GM21619 (cell line): ENCODE data around the gene PCDHB5.
"Not testable (repeated sequence)": the region's sequence is repeated elsewhere in the genome, so short reads cannot be mapped to it uniquely, and the experiment has no call there.

Experiments
- ATAC-seq: cut with Tn5 transposase; IDR thresholded peaks from one replicate; pipeline ENCODE4 v1.9.1; 2021; ENCODE audit not compliant: unreplicated experiment

The PCDHB5 gene

DNA sequence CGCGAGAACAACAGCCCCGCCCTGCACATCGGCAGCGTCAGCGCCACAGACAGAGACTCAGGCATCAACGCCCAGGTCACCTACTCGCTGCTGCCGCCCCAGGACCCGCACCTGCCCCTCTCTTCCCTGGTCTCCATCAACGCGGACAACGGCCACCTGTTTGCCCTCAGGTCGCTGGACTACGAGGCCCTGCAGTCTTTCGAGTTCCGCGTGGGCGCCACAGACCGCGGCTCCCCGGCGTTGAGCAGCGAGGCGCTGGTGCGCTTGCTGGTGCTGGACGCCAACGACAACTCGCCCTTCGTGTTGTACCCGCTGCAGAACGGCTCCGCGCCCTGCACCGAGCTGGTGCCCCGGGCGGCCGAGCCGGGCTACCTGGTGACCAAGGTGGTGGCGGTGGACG is 16.6 kb downstream of the PCDHB5 start:
- ATAC-seq, result not testable (repeated sequence)

DNA sequence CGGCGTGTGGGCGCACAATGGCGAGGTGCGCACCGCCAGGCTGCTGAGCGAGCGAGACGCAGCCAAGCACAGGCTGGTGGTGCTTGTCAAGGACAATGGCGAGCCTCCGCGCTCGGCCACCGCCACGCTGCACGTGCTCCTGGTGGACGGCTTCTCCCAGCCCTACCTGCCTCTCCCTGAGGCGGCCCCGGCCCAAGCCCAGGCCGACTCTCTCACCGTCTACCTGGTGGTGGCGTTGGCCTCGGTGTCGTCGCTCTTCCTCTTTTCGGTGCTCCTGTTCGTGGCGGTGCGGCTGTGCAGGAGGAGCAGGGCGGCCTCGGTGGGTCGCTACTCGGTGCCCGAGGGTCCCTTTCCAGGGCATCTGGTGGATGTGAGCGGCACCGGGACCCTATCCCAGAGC is 17.1 kb downstream of the PCDHB5 start:
- ATAC-seq, result not testable (repeated sequence)

DNA sequence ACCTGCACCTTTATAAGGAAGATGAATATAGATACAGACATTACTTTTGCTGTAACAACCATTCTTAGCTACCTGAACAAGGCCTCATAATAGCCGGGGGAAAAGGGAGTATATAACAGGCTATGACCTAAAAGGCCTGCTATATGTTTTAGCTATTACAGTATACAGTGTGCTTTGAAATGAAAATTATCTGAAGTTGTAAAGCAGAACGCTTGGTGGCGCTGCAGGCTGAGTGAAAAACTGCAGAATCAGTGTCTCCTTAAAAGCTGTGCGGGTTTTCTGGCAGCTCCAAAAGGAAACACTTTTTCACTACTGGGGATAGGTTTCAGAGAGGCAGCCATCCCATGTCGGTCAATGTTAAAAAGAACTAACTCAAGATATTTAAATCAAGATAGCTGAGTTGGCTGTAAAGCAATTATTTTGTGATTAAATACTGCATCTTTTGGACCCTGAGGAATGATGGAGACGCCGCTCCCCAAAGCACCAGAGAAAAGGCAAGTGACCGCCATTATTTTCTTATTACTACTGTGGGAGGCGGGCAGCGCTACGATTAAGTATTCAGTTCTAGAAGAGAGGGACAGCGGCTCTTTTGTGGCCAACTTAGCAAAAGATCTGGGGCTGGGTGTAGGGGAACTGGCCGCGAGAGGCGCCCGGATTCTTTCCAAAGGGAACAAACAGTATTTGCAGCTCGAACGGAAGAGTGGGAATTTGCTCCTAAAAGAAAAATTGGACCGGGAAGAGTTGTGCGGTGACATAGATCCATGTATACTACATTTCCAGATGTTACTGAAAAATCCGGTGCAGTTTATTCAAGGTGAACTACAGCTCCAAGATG is 20.8 kb downstream of the PCDHB5 start:
- ATAC-seq, result no peak

DNA sequence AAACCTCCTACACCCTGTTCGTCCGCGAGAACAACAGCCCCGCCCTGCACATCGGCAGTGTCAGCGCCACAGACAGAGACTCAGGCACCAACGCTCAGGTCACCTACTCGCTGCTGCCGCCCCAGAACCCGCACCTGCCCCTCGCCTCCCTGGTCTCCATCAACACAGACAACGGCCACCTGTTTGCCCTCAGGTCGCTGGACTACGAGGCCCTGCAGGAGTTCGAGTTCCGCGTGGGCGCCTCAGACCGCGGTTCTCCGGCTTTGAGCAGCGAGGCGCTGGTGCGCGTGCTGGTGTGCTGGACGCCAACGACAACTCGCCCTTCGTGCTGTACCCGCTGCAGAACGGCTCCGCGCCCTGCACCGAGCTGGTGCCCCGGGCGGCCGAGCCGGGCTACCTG is 22.4 kb downstream of the PCDHB5 start:
- ATAC-seq, result not testable (repeated sequence)

DNA sequence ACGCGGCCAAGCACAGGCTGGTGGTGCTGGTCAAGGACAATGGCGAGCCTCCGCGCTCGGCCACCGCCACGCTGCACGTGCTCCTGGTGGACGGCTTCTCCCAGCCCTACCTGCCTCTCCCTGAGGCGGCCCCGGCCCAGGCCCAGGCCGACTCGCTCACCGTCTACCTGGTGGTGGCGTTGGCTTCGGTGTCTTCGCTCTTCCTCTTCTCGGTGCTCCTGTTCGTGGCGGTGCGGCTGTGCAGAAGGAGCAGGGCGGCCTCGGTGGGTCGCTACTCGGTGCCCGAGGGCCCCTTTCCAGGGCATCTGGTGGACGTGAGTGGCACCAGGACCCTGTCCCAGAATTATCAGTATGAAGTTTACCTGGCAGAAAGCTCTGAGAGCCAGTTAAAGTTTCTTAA is 22.9 kb downstream of the PCDHB5 start:
- not testable (repeated sequence) for ATAC-seq

DNA sequence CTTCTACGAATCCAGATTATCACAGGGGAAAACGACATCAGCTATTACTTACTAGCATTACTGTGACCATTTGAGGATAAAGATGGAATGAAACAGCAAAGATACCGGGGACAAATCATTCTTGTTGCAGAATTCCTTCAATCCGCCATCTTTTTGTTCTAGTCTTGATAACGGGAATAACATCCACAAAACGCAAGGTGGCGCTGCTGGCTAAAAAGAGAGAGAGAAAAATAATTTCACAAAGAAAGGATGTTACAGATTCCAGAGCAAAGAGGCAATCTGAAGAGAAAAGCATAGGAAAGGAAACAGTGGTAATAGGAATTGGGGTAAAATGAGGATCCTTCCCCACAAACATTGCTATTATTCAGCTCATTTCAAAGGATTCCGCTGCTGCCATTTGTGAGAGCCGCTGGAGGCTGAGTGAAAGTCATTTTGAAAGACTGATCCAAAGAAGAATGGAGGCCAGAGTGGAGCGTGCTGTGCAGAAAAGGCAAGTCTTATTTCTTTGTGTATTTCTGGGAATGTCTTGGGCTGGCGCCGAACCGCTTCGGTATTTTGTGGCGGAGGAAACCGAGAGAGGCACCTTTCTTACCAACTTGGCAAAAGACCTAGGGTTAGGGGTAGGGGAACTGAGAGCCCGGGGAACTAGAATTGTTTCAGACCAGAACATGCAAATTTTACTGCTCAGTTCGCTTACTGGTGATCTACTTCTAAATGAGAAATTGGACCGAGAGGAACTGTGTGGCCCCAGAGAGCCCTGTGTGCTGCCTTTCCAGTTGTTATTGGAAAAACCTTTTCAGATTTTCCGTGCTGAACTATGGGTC is 37.6 kb downstream of the PCDHB5 start, which contains the start of gene PCDHB7:
TSS of gene PCDHB7 (plus strand) at position 264 of the 824 bp plus-strand sequence. CDS start at position 456, 192 bp downstream.
- no peak for ATAC-seq

DNA sequence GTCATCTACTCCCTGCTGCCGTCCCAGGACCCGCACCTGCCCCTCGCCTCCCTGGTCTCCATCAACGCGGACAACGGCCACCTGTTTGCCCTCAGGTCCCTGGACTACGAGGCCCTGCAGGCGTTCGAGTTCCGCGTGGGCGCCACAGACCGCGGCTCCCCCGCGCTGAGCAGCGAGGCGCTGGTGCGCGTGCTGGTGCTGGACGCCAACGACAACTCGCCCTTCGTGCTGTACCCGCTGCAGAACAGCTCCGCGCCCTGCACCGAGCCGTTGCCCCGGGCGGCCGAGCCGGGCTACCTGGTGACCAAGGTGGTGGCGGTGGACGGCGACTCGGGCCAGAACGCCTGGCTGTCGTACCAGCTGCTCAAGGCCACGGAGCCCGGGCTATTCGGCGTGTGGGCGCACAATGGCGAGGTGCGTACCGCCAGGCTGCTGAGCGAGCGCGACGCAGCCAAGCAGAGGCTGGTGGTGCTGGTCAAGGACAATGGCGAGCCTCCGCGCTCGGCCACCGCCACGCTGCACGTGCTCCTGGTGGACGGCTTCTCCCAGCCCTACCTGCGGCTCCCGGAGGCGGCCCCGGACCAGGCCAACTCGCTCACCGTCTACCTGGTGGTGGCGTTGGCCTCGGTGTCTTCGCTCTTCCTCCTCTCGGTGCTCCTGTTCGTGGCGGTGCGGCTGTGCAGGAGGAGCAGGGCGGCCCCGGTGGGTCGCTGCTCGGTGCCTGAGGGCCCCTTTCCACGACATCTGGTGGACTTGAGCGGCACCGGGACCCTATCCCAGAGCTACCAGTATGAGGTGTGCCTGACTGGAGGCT is 39.5 kb downstream of the PCDHB5 start:
- not testable (repeated sequence) for ATAC-seq

DNA sequence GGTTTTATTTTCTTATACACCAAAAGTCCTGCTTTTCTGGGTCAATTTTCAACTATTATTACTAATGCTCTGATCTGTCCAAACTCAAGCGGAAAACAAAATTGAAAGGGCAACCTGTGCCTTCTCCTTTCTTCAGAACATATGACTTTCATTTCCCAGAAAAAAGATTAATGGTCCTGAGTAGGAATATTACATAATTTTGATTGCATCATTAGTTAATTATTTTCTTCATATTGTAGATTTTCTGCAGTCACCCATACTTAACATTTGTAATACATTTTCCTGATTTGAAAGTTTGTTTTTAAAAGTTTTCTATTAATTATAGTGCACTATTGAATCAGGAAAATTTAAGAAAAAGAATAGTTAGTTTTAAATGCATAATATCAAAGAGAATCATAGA is 40.9 kb downstream of the PCDHB5 start:
- no peak for ATAC-seq

DNA sequence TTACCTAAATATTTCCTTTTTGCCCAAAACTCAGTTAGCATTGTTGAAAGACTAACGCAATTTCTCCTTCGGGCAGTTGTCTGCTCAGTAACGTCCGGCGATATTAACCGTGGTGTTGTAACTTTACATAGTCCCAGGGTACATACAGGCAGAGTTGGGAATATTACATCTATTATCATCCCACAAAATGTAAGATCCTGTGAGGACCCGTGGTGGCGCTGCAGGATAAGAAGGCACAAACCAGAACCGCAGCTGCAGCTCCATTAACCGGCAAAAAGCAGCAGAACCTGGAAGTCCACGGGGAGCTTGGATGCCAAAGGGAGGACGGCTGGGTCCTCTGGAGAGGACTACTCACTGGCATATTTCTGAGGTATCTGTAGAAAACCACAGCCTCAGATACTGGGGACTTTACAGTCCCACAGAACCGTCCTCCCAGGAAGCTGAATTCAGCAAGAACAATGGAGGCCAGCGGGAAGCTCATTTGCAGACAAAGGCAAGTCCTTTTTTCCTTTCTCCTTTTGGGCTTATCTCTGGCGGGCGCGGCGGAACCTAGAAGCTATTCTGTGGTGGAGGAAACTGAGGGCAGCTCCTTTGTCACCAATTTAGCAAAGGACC is 42.7 kb downstream of the PCDHB5 start, which contains the start of gene PCDHB8:
TSS of gene PCDHB8 (plus strand) at position 214 of the 615 bp plus-strand sequence. CDS start at position 459, 245 bp downstream.
- not testable (repeated sequence) for ATAC-seq

DNA sequence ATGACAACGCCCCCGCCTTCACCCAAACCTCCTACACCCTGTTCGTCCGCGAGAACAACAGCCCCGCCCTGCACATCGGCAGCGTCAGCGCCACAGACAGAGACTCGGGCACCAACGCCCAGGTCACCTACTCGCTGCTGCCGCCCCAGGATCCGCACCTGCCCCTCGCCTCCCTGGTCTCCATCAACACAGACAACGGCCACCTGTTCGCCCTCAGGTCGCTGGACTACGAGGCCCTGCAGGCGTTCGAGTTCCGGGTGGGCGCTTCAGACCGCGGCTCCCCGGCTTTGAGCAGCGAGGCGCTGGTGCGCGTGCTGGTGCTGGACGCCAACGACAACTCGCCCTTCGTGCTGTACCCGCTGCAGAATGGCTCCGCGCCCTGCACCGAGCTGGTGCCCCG is 44.4 kb downstream of the PCDHB5 start:
- ATAC-seq, result not testable (repeated sequence)

DNA sequence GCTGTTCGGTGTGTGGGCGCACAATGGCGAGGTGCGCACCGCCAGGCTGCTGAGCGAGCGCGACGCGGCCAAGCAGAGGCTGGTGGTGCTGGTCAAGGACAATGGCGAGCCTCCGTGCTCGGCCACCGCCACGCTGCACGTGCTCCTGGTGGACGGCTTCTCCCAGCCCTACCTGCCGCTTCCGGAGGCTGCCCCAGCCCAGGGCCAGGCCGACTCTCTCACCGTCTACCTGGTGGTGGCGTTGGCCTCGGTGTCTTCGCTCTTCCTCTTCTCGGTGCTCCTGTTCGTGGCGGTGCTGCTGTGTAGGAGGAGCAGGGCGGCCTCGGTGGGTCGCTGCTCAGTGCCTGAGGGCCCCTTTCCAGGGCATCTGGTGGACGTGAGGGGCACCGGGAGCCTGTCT is 44.9 kb downstream of the PCDHB5 start:
- not testable (repeated sequence) for ATAC-seq

DNA sequence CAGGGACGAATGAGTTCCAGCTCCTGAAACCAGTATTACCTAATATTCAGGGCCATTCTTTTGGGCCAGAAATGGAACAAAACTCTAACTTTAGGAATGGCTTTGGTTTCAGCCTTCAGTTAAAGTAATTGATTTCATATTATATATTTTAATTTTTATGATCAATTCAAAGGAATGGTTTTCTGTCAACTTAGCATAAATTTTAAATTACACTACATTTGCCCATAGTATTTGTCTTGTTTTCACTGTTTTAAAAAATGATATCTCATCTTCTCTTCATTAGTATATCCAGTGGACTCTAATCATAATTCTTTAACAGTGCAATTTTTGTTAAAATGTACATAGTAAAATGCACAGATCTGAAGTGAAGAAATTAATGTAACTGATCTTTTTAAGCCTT is 45.3 kb downstream of the PCDHB5 start:
- no peak for ATAC-seq

DNA sequence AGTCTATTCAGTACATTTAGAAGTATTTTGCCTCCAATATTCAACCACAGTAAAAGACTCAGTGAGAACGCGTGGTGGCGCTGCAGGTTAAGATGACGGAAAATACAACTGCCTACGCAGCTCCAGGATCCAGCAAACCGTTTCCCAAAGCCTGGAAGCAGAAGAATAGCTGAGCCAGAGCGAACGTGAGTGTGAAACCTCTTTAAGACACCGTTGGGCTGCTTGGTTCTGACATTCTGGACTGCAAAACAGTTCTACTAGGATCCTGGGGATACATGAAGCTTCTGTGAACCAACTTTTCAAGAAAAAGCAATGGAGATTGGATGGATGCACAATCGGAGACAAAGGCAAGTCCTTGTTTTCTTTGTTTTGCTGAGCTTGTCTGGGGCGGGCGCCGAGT is 47.2 kb downstream of the PCDHB5 start, which contains the start of gene PCDHB16:
TSS of gene PCDHB16 (plus strand) at position 140 of the 400 bp plus-strand sequence. CDS start at position 313, 173 bp downstream.
- no peak for ATAC-seq

DNA sequence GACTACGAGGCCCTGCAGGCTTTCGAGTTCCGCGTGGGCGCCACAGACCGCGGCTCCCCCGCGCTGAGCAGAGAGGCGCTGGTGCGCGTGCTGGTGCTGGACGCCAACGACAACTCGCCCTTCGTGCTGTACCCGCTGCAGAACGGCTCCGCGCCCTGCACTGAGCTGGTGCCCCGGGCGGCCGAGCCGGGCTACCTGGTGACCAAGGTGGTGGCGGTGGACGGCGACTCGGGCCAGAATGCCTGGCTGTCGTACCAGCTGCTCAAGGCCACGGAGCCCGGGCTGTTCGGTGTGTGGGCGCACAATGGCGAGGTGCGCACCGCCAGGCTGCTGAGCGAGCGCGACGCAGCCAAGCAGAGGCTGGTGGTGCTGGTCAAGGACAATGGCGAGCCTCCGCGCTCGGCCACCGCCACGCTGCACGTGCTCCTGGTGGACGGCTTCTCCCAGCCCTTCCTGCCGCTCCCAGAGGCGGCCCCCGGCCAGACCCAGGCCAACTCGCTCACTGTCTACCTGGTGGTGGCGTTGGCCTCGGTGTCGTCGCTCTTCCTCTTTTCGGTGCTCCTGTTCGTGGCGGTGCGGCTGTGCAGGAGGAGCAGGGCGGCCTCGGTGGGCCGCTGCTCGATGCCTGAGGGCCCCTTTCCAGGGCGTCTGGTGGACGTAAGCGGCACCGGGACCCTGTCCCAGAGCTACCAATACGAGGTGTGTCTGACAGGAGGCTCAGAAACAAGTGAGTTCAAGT is 49.3 kb downstream of the PCDHB5 start:
- ATAC-seq, result not testable (repeated sequence)

DNA sequence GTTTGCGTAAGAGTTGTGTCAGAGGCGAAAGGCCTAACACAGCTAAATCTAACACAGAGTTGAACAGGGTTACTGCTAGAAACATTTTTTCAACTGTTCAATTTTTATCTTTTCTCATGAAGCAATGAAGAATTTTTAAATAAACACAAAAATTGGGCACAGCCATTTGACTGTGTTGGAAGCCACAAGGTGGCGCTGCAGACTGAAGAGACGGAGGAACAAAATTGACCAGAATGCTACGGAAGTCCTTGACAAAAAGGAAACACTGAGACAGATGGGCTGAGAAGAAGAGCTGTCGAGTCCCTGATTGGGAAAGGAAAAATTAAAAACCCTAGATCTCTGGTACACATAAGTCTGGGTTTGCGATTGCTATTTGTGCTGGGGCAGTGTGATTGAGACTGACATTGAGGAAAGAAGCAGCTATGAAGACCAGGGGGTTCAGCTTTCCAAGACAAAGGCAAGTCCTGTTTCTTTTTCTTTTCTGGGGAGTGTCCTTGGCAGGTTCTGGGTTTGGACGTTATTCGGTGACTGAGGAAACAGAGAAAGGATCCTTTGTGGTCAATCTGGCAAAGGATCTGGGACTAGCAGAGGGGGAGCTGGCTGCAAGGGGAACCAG is 52.0 kb downstream of the PCDHB5 start, which contains the start of gene PCDHB9:
TSS of gene PCDHB9 (plus strand) at position 265 of the 616 bp plus-strand sequence. CDS start at position 423, 158 bp downstream.
- ATAC-seq, result no peak
